ENCODE data around the gene ARHGAP18. TPM values are rescaled to one million over a fixed set of nuclear protein-coding genes. Genes with fewer than 3 reads are reported as not detected.

ARHGAP18 gene
- polyA plus RNA-seq, 3 donors = 7.6 to 13.8 (median 13.0) TPM

DNA sequence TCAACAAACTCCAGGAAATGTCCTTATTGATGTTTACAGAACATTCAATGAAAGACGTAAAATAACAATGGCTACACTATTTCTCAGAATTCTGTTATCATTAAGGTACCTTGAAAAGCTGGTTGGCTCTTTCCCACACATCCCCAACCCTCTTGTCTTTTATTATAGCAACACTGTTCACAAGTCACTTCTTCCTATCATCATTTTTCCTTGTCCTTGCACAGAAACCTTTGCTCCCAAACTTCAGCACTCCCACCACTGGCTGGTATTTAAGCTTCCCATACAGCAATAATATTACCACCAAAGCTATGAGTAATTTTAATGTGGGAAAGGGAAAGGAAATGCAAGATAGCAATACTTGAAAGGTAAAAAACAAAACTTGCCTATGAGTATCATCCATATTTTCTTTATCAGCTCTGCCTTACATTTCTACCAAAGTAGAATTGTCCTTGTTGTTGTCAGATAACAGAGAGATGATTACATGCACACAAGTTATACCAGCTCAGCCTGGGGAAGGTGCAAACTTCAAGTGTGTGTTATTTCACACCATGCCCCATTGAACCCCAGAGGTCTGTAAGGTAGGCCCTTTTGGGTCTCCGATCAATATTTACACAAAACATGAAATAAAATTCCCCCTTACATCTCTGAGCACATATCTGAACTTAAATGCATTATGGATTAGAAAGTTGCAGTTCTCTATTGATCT is 32.2 kb downstream of the ARHGAP18 start:
- H3K27ac ChIP-seq (ENCODE audit: low read depth, low read length) = no peak overlapping the region
- 55 to 92% (median 86%) methylated on average over 2 of the region's 2 CpGs for WGBS, 3 donors

DNA sequence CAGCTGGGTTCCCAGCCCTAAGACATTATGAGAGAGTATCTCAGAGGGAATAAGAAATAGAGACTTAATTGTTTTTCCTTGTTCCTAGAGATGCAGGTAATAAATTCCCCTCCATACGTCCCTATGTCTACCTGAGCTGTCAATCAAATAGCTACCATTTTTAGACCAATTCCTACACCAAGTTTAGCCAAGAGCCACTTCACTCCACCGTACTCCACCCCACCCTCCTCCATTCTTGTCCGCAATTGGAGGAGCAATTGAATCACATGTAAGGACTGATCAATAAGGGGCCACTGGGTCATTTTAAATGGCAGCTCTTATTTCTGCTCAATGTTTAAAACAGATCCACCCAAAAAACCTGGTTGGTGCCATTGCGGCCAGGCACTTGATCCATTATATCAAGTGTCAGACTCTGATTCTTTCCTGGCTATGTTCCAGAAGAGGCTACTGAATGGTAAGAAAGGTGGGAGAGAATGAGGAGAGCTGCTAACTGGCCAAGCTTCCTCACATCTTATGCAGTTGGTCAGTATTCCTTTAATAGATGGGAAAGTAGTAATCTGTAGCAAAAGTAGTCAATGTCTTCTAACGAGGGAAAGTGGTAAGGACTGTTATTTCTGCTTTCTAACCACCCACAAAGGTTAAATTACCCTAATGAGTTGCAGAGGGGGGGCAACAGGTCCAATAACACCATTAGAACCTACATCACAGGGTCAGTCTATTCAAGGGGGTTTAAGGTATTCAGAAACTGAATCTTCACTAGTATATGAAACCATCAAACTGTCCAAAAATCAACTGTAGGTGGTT is 34.1 kb downstream of the ARHGAP18 start:
- WGBS, 3 donors = 89 to 91% (median 89%) methylated on average over 5 of the region's 5 CpGs
- no peak overlapping the region for H3K27ac ChIP-seq (ENCODE audit: low read depth, low read length)

DNA sequence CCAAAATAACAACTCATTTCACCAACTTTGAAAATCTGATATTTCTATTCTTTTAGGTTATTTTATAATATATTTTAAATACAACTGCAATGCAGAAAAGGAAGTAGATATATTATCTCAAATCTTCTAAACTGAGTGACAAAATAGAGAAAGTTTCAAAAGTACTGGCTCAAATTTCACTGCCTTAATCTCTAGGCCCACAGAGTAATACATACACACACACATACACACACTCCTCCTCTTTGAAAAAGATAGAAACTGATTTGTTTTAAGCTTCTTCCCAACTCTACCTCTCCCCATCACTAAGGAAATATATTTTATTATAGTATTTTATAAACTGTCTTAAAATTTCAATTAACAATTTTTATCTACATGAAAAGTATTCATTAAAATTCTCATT is 36.2 kb downstream of the ARHGAP18 start:
- H3K27ac ChIP-seq (ENCODE audit: low read depth, low read length) = no peak overlapping the region

DNA sequence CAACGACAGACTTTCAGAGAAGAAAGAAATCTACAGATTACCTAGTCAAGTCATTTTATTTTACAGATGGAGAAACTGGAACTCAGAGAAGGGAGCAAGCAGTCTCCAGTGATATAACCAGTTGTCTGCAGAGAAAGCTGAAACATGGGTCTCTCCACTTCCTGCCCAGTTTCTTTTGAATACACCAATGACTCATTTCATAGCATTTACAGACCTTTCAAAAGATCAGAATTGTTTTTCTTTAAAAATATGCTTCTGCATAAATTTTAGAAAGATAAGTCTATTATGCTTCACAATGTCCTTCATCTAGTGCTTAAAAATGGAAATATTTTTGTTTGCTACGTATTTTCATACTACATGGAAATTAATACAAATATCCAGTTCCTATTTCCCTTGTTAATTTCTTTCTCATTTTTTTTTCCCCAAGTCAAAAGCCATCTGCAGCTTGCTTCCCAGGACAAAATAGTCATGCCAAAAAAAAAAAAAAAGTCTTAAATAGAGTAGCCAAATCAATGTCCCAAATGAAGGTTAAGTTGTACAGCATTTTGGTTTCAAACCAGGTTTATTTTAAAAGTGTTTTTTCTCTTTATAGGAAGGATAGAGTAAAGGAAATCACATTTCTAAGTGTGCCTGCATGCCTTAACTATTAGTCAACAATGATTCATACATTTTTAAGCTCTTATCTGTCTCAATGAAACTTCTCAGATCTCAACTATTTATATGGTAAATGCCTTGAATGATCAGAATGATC is 36.9 kb downstream of the ARHGAP18 start:
- H3K27ac ChIP-seq (ENCODE audit: low read depth, low read length) = no peak overlapping the region

DNA sequence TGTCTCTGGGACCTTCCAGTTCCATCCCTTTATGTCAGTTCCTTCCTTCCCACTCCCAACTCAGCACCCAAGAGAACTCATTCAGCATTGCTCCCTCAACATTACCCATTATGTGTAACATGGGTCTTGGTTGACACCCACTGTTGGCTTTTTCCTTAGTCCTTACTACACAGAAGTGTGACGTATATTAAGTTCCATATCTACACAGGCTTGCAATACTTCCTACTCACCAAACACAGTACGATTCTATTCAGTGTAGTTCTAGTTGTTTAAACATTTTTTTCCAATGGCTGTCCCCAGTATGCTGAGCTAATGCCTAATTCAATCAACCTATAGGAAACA is 37.7 kb downstream of the ARHGAP18 start:
- 65 to 73% (median 66%) methylated on average over 2 of the region's 2 CpGs for WGBS, 3 donors
- no peak overlapping the region for H3K27ac ChIP-seq (ENCODE audit: low read depth, low read length)

More for the DNA sequence above, 36.9 kb downstream of the ARHGAP18 start:
- WGBS, 3 donors = 37 to 63% (median 47%) methylated on average over 2 of the region's 2 CpGs

DNA sequence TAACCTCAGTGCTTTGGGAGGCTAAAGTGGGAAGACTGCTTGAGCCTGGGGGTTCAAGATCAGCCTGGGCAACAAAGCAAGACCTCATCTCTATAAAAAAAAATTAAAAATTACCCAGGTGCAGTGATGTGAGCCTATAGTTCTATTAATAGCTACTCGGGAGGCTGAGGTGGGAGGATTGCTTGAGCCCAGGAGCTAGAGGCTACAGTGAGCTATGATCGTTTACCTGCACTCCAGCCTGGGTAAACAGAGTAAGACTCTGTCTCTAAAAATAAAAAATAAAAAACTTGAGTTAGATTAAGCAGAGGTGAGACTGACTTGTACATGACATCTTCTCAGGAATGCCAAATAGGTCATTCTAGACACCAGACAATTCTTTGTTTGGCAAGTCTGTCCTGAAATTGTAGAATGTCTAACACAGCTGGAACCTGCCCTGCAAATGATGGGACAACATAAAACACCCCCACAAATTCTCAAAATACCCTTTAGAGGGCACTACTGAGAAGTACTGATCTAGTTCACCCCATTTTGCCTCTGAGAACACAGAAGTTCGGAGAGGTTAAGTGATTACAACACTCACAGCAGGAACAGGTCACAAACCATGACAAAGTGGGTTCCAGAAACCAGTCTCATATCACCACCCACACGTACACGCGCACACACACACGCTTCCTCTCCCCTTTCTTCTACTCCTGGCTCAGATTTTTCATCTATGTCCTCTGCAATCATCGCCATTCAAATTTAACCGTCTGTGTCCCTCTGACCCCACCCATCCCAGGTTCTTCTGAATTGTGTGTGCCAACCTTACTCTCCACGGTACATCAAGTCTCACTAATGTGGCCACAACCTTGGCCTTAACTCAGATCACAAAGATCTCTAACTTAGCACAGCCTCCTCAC is 38.3 kb downstream of the ARHGAP18 start:
- 63 to 82% (median 73%) methylated on average over 10 of the region's 10 CpGs for WGBS, 3 donors

DNA sequence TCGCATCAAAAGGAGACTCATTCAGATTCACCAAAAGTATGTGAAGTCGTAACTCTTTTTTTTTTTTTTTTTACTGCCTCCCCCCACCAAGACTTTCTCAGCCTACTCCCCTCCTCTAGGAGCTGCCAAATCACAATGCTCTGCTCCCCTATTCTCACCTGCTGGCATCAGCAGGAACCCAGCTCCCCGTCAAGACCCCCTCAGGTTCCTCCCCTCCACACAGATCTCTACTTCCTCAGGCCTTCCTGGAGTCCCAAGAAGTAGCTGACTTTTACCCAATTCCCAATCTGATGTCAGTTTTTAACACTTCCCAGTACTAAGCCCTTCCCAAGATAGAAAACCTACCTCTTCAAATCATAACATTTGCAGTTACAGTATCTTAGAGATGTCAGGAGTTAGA is 39.3 kb downstream of the ARHGAP18 start:
- no peak overlapping the region for H3K27ac ChIP-seq (ENCODE audit: low read depth, low read length)
- 78 to 96% (median 91%) methylated on average over 3 of the region's 3 CpGs for WGBS, 3 donors

More for the DNA sequence above, 38.3 kb downstream of the ARHGAP18 start:
- H3K27ac ChIP-seq (ENCODE audit: low read depth, low read length) = no peak overlapping the region

DNA sequence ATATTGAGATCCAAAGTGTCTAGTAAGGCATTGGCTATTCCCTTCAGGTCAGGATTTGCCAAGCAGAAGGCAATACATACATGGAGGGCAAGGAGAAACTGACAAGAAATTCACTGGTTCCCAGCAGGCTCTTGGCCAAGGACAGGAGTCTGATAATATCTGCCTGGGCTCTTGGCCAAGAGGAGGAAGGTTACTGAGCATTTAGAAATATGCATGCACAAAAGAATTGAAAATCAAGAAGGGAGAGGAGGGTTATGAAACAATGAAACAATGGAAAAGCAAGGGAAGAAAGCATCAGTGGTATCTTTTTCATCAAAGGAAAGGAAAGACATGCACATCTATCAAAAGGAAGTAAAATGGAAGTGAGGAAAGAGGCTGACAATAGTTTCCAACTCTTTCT is 42.4 kb downstream of the ARHGAP18 start:
- H3K27ac ChIP-seq (ENCODE audit: low read depth, low read length) = no peak overlapping the region

DNA sequence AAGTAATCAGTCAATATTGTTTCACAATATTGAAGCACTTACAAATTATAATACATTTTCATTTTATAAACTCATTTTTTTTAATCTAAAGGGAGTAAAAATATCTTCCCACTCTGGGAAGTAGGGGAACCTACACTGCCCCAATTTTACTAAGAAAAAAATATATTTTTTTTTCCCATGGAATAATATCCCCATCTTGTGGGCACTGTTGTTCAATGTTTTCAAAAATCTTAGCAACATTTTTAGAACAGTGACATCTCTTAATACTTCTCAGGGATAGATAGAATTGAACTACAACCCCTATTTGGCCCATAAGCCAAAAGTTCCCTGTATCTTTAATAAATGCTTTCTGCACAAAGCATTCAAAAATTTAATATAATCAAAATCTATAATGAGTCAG is 42.9 kb downstream of the ARHGAP18 start:
- no peak overlapping the region for H3K27ac ChIP-seq (ENCODE audit: low read depth, low read length)

DNA sequence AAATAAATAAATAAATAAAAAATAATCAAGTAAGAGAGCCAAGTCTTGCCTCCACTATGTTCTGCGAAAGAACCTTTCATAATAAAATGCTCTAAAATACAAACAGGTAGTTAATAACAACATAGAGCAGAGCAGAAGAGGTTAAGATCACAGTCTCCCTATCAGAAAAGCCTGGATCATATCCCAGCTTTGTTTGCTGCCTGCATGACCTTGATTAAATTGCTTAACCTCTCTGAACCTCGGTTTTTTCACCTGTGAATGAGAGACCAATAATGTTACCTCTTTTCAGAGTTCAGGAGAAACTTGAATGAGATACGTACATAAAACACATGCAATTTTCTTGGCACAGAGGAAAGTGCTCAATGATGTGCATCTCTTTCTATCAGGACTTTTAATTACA is 44.4 kb downstream of the ARHGAP18 start:
- WGBS, 3 donors = 27 to 79% (median 79%) methylated on average over 3 of the region's 3 CpGs
- H3K27ac ChIP-seq (ENCODE audit: low read depth, low read length) = no peak overlapping the region

DNA sequence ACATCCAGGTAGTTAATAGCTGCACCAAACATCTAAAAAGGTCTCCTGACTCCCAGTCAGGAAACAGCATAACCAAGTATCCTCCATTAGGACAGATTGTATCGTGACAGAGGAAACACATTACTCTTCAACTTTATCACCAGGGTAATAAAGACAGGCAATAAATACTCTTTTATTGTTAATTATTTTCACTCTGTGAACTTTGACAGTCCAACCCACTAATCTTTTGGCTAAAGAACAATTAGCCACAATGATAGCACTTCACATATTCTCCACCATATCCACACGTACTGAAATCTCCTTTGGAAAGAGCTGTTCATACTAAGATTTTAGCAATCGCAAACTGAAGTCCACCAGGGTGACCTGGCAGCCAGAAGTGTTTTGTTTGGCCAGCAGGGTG is 46.4 kb downstream of the ARHGAP18 start:
- 33 to 63% (median 52%) methylated on average over 3 of the region's 3 CpGs for WGBS, 3 donors
- no peak overlapping the region for H3K27ac ChIP-seq (ENCODE audit: low read depth, low read length)

DNA sequence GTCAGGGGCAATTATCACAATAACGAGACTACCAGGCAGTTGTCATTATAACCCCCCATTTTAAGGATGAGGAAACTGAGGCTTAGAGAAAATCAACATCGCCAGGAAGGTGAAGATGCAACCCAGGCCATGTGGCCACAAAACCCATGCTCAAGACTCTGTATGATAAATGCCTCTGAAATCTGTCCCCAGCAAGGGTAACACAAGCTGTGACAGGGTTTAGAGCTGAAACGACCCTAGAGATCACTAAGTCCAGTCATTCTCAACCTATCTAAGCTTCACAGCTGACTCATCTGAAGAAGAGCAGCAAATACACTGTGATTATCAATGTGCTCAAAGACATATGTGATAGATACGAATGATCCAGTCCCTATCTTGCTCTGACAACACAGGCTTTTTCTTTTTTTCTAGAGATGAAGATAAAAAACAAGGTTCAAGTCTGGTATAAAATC is 47.0 kb downstream of the ARHGAP18 start:
- no peak overlapping the region for H3K27ac ChIP-seq (ENCODE audit: low read depth, low read length)
- WGBS, 3 donors = 75 to 94% (median 89%) methylated on average over 4 of the region's 4 CpGs

DNA sequence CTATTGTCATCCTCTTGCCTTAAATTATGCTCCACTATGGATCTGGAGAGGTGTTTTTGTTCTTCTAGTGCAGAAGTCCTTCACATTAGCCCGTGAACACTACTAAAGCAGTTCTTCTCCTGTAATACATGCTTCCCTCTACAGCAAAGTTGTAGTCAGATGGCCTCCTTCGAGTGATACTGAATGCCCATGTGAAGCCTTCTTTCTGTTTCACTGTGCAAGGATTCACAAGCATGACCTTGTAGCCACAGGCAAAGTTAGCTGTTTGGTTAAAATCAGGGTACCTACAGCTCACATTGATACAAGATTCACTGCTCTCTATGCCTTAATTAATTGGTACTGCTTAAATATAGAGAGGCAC is 47.6 kb downstream of the ARHGAP18 start:
- no peak overlapping the region for H3K27ac ChIP-seq (ENCODE audit: low read depth, low read length)
- 47 to 87% (median 77%) methylated on average over 2 of the region's 2 CpGs for WGBS, 3 donors

DNA sequence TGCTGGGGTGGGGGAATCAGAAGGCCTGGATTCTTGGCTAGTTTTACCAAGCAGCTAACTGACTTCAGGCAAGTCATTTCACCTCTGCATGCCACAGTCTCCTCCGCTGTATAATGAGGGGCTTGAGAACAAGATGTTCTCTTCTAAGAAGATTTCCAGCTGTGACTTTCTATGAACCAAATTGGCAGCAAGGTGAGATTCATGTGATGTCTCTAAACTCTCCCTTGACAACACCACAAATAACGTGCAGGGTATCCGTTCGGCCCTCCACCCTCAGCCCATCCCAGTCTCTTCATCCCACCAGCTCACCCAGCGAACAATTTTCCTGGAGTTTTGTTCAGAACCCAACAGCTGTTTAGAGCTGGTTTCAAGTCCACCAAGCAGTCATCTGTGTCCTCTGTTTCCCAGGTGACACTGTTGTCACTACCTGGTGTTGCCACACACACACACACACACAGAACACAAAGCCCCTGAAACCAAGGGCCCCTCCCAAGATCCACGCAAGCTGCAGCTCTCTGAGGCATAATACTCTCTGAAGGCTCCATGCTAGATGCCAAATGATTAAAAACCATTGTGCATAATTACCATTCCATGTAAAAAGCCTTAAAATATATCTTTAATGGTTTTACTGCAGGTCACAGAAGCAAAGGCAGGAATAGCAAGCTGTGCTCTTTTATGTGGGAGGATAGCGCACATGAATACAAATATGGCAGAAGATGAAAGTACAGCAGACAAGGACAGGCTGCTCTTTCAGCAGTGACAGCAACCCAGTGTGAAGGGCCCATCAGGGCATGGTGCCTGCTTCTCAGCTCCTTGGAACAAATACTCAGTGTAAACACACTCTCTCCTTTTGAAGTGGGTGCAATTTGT is 48.2 kb downstream of the ARHGAP18 start:
- WGBS, 3 donors = 85 to 91% (median 87%) methylated on average over 7 of the region's 7 CpGs
- H3K27ac ChIP-seq (ENCODE audit: low read depth, low read length) = no peak overlapping the region

DNA sequence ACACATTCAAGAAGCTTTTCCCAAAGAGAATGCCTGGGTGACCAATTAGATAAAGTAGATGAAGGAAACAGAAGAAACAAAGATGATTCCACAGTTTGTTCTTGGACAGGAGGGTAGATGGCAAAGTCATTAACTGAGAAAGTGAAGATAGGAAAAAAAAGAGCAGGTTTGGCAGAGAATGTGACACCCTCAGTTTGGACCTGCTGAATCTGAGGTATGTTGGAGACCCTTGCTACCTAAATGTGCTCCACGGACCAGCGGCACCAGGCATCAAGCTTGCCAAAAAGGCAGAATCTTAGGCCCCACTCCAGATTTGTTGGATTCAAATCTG is 49.7 kb downstream of the ARHGAP18 start:
- WGBS, 3 donors = 59 to 78% (median 77%) methylated on average over 2 of the region's 2 CpGs
- no peak overlapping the region for H3K27ac ChIP-seq (ENCODE audit: low read depth, low read length)

DNA sequence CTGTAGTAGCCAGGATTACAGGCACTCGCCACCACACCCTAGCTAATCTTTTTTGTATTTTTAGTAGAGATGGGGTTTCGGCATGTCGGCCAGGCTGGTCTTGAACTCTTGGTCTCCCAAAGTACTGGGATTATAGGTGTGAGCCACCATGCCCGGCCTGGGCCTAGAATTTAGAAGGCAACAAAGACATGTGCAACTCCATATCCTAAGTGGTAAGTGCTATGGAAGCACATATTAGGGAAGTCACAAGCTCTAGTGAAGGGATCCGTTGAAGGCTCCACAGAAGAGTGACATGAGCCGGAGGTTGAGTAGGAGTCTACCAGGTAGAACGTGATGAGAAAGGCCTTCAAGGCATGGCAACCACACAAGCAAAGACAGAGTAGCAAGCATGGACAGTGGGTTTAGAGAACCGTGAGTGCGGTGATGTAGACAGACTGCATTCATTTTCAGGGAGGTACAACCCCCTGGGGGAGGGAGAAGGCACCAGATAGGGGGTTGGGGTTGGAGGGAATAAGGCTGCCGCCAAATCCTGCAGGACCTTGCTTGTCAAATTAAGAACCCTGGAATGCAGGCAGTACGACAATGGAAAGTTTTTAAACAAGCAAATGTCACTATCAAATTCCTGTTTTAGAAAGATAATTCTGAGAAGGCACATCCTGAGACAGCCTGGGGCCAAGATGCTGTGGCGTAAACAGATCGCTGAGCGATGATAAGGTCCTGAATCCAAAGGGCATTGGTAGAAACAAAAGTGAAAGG is 50.2 kb downstream of the ARHGAP18 start:
- H3K27ac ChIP-seq (ENCODE audit: low read depth, low read length) = no peak overlapping the region
- WGBS, 3 donors = 72 to 88% (median 86%) methylated on average over 14 of the region's 14 CpGs

DNA sequence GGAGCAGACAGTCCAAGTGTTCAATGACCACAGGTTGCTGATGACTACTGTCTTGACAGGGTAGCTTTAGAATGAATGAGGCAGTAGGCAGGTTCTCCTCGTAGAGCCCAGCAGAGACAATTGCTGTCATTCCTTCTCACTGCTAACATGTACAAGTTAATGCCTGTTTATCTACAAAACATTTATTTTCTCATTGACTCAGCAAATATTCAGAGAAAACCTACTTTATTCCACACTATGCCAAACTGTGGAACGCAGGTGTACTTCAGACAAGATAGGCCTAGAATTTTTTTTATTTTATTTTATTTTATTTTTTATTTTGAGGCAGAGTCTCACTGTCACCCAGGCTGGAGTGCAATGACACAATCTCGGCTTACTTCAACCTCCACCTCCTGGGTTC is 50.8 kb downstream of the ARHGAP18 start:
- no peak overlapping the region for H3K27ac ChIP-seq (ENCODE audit: low read depth, low read length)
- WGBS, 3 donors = 77 to 96% (median 90%) methylated on average over 3 of the region's 3 CpGs

All from adipose tissue (tissue), 3 donors.